HEK293 (cell line): Measurements from ENCODE around the gene TNS1.
A peak's percentile ranks its signal among the peaks of the same experiment; 100 is the strongest.

ENCODE experiments used
- CTCF ChIA-PET: fragments of 350-600 bp; formaldehyde crosslinking; extraction: SDS; loops from one replicate; lab custom pipeline; 2021; ENCODE audit warnings: antibody characterized with exemption; lab: Yijun Ruan, JAX
- POLR2A ChIA-PET: fragments of 300-600 bp; formaldehyde crosslinking; extraction: SDS; loops from one replicate; lab custom pipeline; 2020; ENCODE audit warnings: antibody characterized with exemption, inconsistent platforms; lab: Yijun Ruan, JAX
- H3K27ac ChIP-seq: fragments of 200-500 bp; sonication (Bioruptor generic); 2 replicates; pipeline ENCODE4 v1.5.1; 2014; ENCODE audit warnings: low read depth, low read length, control low read depth, inconsistent platforms; ENCODE audit errors: extremely low read depth
- H3K36me3 ChIP-seq, 2 experiments: fragments of 200-500 bp in 1 of 2; sonication (Bioruptor generic) in 1 of 2; 1 replicate in 1 of 2; 2 replicates in 1 of 2; pipeline ENCODE4 v1.5.1; 2014 to 2017; ENCODE audit warnings: inconsistent platforms in 2 of 2, low read length in 2 of 2; ENCODE audit not compliant: control insufficient read depth in 2 of 2, insufficient read depth in 1 of 2
- H3K4me1 ChIP-seq: fragments of 200-500 bp; sonication (Bioruptor generic); 2 replicates; pipeline ENCODE4 v1.5.1; 2014; ENCODE audit warnings: mild to moderate bottlenecking, low read length, inconsistent platforms; ENCODE audit not compliant: control insufficient read depth, insufficient read depth
- H3K4me3 ChIP-seq: 2 replicates; pipeline ENCODE4 v1.5.1; 2011; ENCODE audit warnings: low read depth, mild to moderate bottlenecking, control low read depth, low read length, moderate library complexity
- H3K9me3 ChIP-seq: fragments of 200-500 bp; sonication (Bioruptor generic); 2 replicates; pipeline ENCODE4 v1.5.1; 2014; ENCODE audit warnings: low read depth, low read length, inconsistent platforms; ENCODE audit not compliant: control insufficient read depth, insufficient read depth
- GLI4 ChIP-seq: fragments of 450-650 bp; formaldehyde crosslinking; IDR thresholded peaks from 2 replicates; pipeline ENCODE4 v1.5.1; 2016; ENCODE audit warnings: missing biosample characterization, missing genetic modification characterization
- GLIS1 ChIP-seq: fragments of 450-650 bp; formaldehyde crosslinking; IDR thresholded peaks from 2 replicates; pipeline ENCODE4 v1.5.1; 2016; ENCODE audit warnings: missing biosample characterization, missing genetic modification characterization
- IKZF3 ChIP-seq: fragments of 450-650 bp; IDR thresholded peaks from 2 replicates; pipeline ENCODE4 v1.5.0; 2018; ENCODE audit warnings: missing biosample characterization, mild to moderate bottlenecking, missing genetic modification characterization, moderate library complexity
- OVOL3 ChIP-seq: fragments of 450-650 bp; formaldehyde crosslinking; IDR thresholded peaks from 2 replicates; pipeline ENCODE4 v1.5.1; 2016; ENCODE audit warnings: missing biosample characterization, missing genetic modification characterization
- RBAK ChIP-seq: fragments of 450-650 bp; formaldehyde crosslinking; IDR thresholded peaks from 2 replicates; pipeline ENCODE4 v1.5.1; 2016; ENCODE audit warnings: missing biosample characterization, missing genetic modification characterization
- SETDB1 ChIP-seq: IDR thresholded peaks from one replicate; pipeline ENCODE4 v1.6.1; 2017; ENCODE audit warnings: mild to moderate bottlenecking, low read length, moderate library complexity, mixed read lengths; ENCODE audit not compliant: insufficient read length
- ZBTB21 ChIP-seq: fragments of 450-650 bp; formaldehyde crosslinking; IDR thresholded peaks from 2 replicates; pipeline ENCODE4 v1.5.1; 2017; ENCODE audit warnings: missing biosample characterization, missing genetic modification characterization
- ZBTB7A ChIP-seq: fragments of 450-650 bp; formaldehyde crosslinking; IDR thresholded peaks from 2 replicates; pipeline ENCODE4 v1.5.1; 2016; ENCODE audit warnings: low read depth, missing biosample characterization, missing genetic modification characterization
- ZBTB8A ChIP-seq: fragments of 450-650 bp; formaldehyde crosslinking; IDR thresholded peaks from 2 replicates; pipeline ENCODE4 v1.5.1; 2016; ENCODE audit warnings: missing biosample characterization, missing genetic modification characterization
- ZFP41 ChIP-seq: fragments of 450-650 bp; formaldehyde crosslinking; IDR thresholded peaks from 2 replicates; pipeline ENCODE4 v1.5.1; 2016; ENCODE audit warnings: missing biosample characterization, missing genetic modification characterization, borderline replicate concordance
- ZIC2 ChIP-seq: fragments of 450-650 bp; formaldehyde crosslinking; IDR thresholded peaks from 2 replicates; pipeline ENCODE4 v1.5.1; 2016; ENCODE audit warnings: missing biosample characterization, missing genetic modification characterization
- ZNF114 ChIP-seq: fragments of 450-650 bp; formaldehyde crosslinking; IDR thresholded peaks from 2 replicates; pipeline ENCODE4 v1.5.0; 2017; ENCODE audit warnings: missing biosample characterization, missing genetic modification characterization
- ZNF121 ChIP-seq: fragments of 450-650 bp; formaldehyde crosslinking; IDR thresholded peaks from 2 replicates; pipeline ENCODE4 v1.5.1; 2016; ENCODE audit warnings: missing biosample characterization, missing genetic modification characterization
- ZNF16 ChIP-seq: fragments of 450-650 bp; formaldehyde crosslinking; IDR thresholded peaks from 2 replicates; pipeline ENCODE4 v1.5.1; 2016; ENCODE audit warnings: low read depth, missing biosample characterization, missing genetic modification characterization
- ZNF2 ChIP-seq: fragments of 450-650 bp; formaldehyde crosslinking; IDR thresholded peaks from 2 replicates; pipeline ENCODE4 v1.5.1; 2016; ENCODE audit warnings: missing biosample characterization, missing genetic modification characterization
- ZNF626 ChIP-seq: fragments of 450-650 bp; sonication (Bioruptor Pico); formaldehyde crosslinking; IDR thresholded peaks from 2 replicates; pipeline ENCODE4 v1.5.1; 2018; ENCODE audit warnings: missing biosample characterization, missing genetic modification characterization, inconsistent platforms
- ZNF704 ChIP-seq: fragments of 450-650 bp; formaldehyde crosslinking; IDR thresholded peaks from 2 replicates; pipeline ENCODE4 v1.5.1; 2016; ENCODE audit warnings: missing biosample characterization, missing genetic modification characterization
- TF ChIP-seq, protein P1 (sequence below): fragments of 450-650 bp; formaldehyde crosslinking; IDR thresholded peaks from 2 replicates; pipeline ENCODE4; 2016; ENCODE audit warnings: missing biosample characterization, missing genetic modification characterization
- TF ChIP-seq, protein P2 (sequence below): fragments of 450-650 bp; formaldehyde crosslinking; IDR thresholded peaks from 2 replicates; pipeline ENCODE4 v1.5.1; 2016; ENCODE audit warnings: missing biosample characterization, missing genetic modification characterization, low read depth
- TF ChIP-seq, protein P3 (sequence below): fragments of 450-650 bp; formaldehyde crosslinking; IDR thresholded peaks from 2 replicates; pipeline ENCODE4 v1.5.1; 2016; ENCODE audit warnings: missing biosample characterization, missing genetic modification characterization

Gene TNS1

GRCh38 chr2:217845301-217845700 is 157.5 kb downstream of the TNS1 start (continued):
- TF ChIP-seq ZBTB7A (tag by site-specific recombination) (no peak), IKZF3 (no peak), ZBTB21 (no peak)

DNA sequence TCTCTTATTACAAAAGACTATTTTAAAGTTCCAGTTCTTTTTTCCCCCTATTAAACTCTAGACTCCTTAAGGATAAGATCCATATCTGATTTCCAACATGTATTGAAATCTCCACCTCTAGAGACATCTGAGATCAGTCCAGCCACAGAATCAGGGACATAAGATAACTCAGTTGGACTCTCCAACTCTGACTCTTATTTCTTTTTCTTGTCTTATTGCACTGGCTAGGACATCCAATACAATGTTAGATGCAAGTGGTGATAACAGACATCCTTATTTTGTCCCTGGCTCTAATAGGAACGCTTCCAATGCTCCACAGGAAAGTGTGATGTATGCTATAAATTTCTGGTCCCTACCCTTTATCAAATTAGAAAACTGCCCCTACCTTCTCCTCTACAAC is 158.1 kb downstream of the TNS1 start:
- POLR2A ChIA-PET, result no interaction called here
- Histone ChIP-seq H3K9me3 (no peaks in the 10 kb centered on the region), H3K27ac (no peak overlapping the region), H3K36me3 (peaks cover 0 to 5% of the 10 kb centered on the region in 2 experiments; a peak in 1 of 3 replicates), H3K4me3 (no peak overlapping the region), H3K4me1 (no peaks in the 10 kb centered on the region)
- TF ChIP-seq ZNF121 (no peak), RBAK (tag by site-specific recombination) (no peak), SETDB1 (peak; percentile 71)
- CTCF ChIA-PET, result interaction anchor here (1.1 kb wide), 1 partner anchor 53 kb away, joined by 4 read pairs; no protein-coding TSS in a partner anchor

DNA sequence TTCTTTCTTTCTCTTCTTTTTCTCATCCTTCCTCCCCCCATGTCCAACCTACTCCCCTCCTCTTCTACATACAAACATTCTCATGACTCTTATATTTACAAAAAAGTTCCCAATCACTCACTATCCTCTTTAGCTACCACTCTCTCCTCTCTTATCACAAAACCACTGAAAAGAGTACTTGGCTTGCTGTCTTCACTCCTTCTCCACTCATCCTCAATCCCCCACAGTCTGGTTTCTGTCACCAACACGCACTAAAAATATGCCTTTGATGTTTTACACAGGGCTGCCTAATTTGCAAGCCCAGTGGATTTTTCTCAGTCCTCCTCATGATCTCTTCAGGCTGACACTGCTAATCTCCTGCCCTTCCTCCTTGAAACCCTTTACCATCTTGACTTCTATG is 159.5 kb downstream of the TNS1 start:
- Histone ChIP-seq H3K27ac (no peak overlapping the region), H3K4me1 (no peaks in the 10 kb centered on the region), H3K36me3 (peaks cover 0 to 2% of the 10 kb centered on the region in 2 experiments; a peak in 1 of 3 replicates), H3K4me3 (no peak overlapping the region), H3K9me3 (no peaks in the 10 kb centered on the region)
- TF ChIP-seq ZNF2 (tag by site-specific recombination) (no peak), ZIC2 (tag by site-specific recombination) (no peak), GLI4 (tag by site-specific recombination) (no peak), ZNF16 (no peak), ZBTB8A (no peak), ZBTB7A (tag by site-specific recombination) (no peak), ZFP41 (tag by site-specific recombination) (no peak), GLIS1 (tag by site-specific recombination) (no peak), ZNF114 (no peak), ZNF626 (tag by site-specific recombination) (no peak), OVOL3 (tag by site-specific recombination) (no peak), ZNF704 (tag by site-specific recombination) (no peak)
- TF ChIP-seq, protein P1, sequence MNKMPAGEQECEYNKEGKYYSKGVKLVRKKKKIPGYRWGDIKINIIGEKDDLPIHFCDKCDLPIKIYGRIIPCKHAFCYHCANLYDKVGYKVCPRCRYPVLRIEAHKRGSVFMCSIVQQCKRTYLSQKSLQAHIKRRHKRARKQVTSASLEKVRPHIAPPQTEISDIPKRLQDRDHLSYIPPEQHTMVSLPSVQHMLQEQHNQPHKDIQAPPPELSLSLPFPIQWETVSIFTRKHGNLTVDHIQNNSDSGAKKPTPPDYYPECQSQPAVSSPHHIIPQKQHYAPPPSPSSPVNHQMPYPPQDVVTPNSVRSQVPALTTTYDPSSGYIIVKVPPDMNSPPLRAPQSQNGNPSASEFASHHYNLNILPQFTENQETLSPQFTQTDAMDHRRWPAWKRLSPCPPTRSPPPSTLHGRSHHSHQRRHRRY, result no peak
- TF ChIP-seq, protein P2, sequence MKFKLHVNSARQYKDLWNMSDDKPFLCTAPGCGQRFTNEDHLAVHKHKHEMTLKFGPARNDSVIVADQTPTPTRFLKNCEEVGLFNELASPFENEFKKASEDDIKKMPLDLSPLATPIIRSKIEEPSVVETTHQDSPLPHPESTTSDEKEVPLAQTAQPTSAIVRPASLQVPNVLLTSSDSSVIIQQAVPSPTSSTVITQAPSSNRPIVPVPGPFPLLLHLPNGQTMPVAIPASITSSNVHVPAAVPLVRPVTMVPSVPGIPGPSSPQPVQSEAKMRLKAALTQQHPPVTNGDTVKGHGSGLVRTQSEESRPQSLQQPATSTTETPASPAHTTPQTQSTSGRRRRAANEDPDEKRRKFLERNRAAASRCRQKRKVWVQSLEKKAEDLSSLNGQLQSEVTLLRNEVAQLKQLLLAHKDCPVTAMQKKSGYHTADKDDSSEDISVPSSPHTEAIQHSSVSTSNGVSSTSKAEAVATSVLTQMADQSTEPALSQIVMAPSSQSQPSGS (tag by site-specific recombination), result no peak
- TF ChIP-seq, protein P3, sequence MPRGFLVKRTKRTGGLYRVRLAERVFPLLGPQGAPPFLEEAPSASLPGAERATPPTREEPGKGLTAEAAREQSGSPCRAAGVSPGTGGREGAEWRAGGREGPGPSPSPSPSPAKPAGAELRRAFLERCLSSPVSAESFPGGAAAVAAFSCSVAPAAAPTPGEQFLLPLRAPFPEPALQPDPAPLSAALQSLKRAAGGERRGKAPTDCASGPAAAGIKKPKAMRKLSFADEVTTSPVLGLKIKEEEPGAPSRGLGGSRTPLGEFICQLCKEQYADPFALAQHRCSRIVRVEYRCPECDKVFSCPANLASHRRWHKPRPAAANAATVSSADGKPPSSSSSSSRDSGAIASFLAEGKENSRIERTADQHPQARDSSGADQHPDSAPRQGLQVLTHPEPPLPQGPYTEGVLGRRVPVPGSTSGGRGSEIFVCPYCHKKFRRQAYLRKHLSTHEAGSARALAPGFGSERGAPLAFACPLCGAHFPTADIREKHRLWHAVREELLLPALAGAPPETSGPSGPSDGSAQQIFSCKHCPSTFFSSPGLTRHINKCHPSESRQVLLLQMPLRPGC (tag by site-specific recombination), result no peak
- POLR2A ChIA-PET, result no interaction called here
- CTCF ChIA-PET, result interaction anchor here (1.2 kb wide), 1 partner anchor 16 kb away, joined by 3 read pairs; no protein-coding TSS in a partner anchor
